Neural cell (in vitro differentiated cells): ENCODE results near the gene SLC25A15. TPM values are rescaled to one million over a fixed set of nuclear protein-coding genes. Genes with fewer than 3 reads are reported as not detected.

Experiments used
- H2AFZ ChIP-seq: fragments of 200-600, 300-800 bp; sonication (generic), shearing (Covaris generic); 2 replicates; pipeline ENCODE4 v1.6.0; 2014; ENCODE audit warnings: low read depth, mild to moderate bottlenecking, antibody characterized with exemption, low read length, moderate library complexity
- H3F3A ChIP-seq: fragments of 200-600 bp; shearing (Covaris generic); 2 replicates; pipeline ENCODE4 v1.6.1; 2016; ENCODE audit warnings: mild to moderate bottlenecking, moderate library complexity, mixed read lengths, antibody characterized with exemption, low read length; ENCODE audit not compliant: insufficient read depth, poor library complexity, severe bottlenecking
- H3K27ac ChIP-seq: fragments of 200-600, 300-800 bp; sonication (generic), shearing (Covaris generic); 2 replicates; pipeline ENCODE4 v1.5.1; 2014; ENCODE audit warnings: mild to moderate bottlenecking, low read length, moderate library complexity
- H3K27me3 ChIP-seq: fragments of 300-800, 200-600 bp; sonication (generic), shearing (Covaris generic); 2 replicates; pipeline ENCODE4 v1.6.0; 2014; ENCODE audit warnings: mild to moderate bottlenecking, low read depth, low read length, moderate library complexity; ENCODE audit not compliant: insufficient read depth
- H3K36me3 ChIP-seq: fragments of 300-800, 200-600 bp; sonication (generic), shearing (Covaris generic); 2 replicates; pipeline ENCODE4 v1.5.1; 2014; ENCODE audit warnings: mild to moderate bottlenecking, antibody characterized with exemption, low read length, moderate library complexity; ENCODE audit not compliant: insufficient read depth
- H3K4me2 ChIP-seq: fragments of 300-800, 200-600 bp; sonication (generic), shearing (Covaris generic); 2 replicates; pipeline ENCODE4 v1.6.0; 2014; ENCODE audit warnings: mild to moderate bottlenecking, low read length
- H3K4me3 ChIP-seq: fragments of 300-800, 200-600 bp; sonication (generic), shearing (Covaris generic); 2 replicates; pipeline ENCODE4 v1.5.1; 2014; ENCODE audit warnings: mild to moderate bottlenecking, low read length, moderate library complexity
- H3K79me2 ChIP-seq: fragments of 200-600 bp; shearing (Covaris generic); replicated peaks from 2 replicates; pipeline ENCODE4 v1.6.0; 2014; ENCODE audit warnings: mild to moderate bottlenecking, low read length, moderate library complexity; ENCODE audit not compliant: insufficient read depth
- H3K9ac ChIP-seq: fragments of 300-800, 200-600 bp; sonication (generic), shearing (Covaris generic); 2 replicates; pipeline ENCODE4 v1.6.1; 2016; ENCODE audit warnings: mild to moderate bottlenecking, low read length, mixed read lengths
- H3K9me2 ChIP-seq: fragments of 200-600 bp; shearing (Covaris generic); 2 replicates; pipeline ENCODE4 v1.6.1; 2016; ENCODE audit warnings: mild to moderate bottlenecking, low read length, mixed read lengths; ENCODE audit not compliant: insufficient read depth
- H3K9me3 ChIP-seq: fragments of 200-600, 300-800 bp; sonication (generic), shearing (Covaris generic); 2 replicates; pipeline ENCODE4 v1.6.1; 2016; ENCODE audit warnings: mild to moderate bottlenecking, mixed run types, low read length, moderate library complexity, mixed read lengths
- H4K20me1 ChIP-seq: fragments of 200-600 bp; shearing (Covaris generic); 2 replicates; pipeline ENCODE4 v1.6.1; 2016; ENCODE audit warnings: mild to moderate bottlenecking, mixed run types; ENCODE audit not compliant: insufficient read depth
- CTCF ChIP-seq: fragments of 450-650 bp; IDR thresholded peaks from 2 replicates; pipeline ENCODE4 v1.5.1; 2014; ENCODE audit warnings: antibody characterized with exemption, mild to moderate bottlenecking, moderate library complexity; ENCODE audit not compliant: poor library complexity, severe bottlenecking
- EP300 ChIP-seq: fragments of 450-650 bp; conservative IDR thresholded peaks from 2 replicates; pipeline ENCODE4 v1.6.1; 2014; ENCODE audit warnings: antibody characterized with exemption, mild to moderate bottlenecking, moderate library complexity; ENCODE audit not compliant: poor library complexity, severe bottlenecking
- EZH2 ChIP-seq: fragments of 200-600, 300-800 bp; shearing (Covaris generic), sonication (generic); IDR thresholded peaks from 2 replicates; pipeline ENCODE4 v1.6.1; 2014; ENCODE audit warnings: antibody characterized with exemption, low read length, borderline replicate concordance, mild to moderate bottlenecking; ENCODE audit not compliant: insufficient read depth, poor library complexity, severe bottlenecking
- MXI1 ChIP-seq: fragments of 450-650 bp; conservative IDR thresholded peaks from 2 replicates; pipeline ENCODE4 v1.6.1; 2014; ENCODE audit warnings: antibody characterized with exemption, mild to moderate bottlenecking; ENCODE audit not compliant: poor library complexity, severe bottlenecking
- POLR2AphosphoS5 ChIP-seq: IDR thresholded peaks from 2 replicates; pipeline ENCODE4 v1.6.1; 2012
- RAD21 ChIP-seq: fragments of 450-650 bp; conservative IDR thresholded peaks from 2 replicates; pipeline ENCODE4 v1.6.1; 2014; ENCODE audit warnings: antibody characterized with exemption, mild to moderate bottlenecking, moderate library complexity
- SMC3 ChIP-seq: fragments of 450-650 bp; conservative IDR thresholded peaks from 2 replicates; pipeline ENCODE4 v1.6.1; 2014; ENCODE audit warnings: antibody characterized with exemption, mild to moderate bottlenecking, moderate library complexity; ENCODE audit not compliant: poor library complexity
- TAF1 ChIP-seq: IDR thresholded peaks from 2 replicates; pipeline ENCODE4 v1.6.1; 2012; ENCODE audit warnings: low read depth
- polyA plus RNA-seq: library from polyadenylated mRNA; depleted of rRNA; stranded (reverse); fragments of >200 nt; gene quantifications from 2 replicates; pipeline ENCODE4 v1.2.3, GENCODE V29; 2014
- TF ChIP-seq, protein P1 (sequence below): IDR thresholded peaks from 2 replicates; pipeline ENCODE4 v1.6.1; 2012; ENCODE audit warnings: borderline replicate concordance

SLC25A15 gene
- polyA plus RNA-seq, 1 donor from 2014 or later, result 23.6 TPM

DNA sequence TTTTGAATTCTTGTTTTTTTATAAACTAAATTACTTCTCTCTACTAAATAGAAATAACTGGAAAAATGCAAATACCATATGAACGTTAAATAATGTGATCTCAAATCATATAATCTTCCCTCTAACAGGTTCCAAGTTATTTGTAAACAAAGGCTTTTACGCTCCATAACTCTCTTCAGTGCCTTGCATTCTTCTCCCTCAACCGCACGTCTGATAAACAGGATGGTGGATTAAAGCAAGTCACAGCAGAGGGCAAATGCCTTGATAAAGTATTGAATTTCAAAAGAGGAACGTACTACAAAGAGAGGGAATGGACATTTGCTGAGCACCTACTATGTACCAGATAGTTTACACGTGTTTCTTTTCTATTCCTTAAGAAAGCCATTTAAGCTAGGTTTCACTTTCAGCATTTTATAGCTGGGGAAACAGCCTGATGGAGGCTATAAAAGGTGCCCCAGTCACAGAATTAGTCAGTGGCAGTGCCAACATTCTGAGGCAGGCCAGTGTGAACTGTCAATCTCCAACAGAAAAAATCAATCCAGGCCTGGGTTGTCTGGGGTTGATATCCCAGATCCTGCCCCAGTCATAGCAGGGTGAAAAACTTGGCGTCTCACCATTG is 34.2 kb upstream of the SLC25A15 start:
- no peak overlapping the region for H3K27ac ChIP-seq
- no peaks in the 10 kb centered on the region for H4K20me1 ChIP-seq
- H3K9ac ChIP-seq, result no peak overlapping the region
- no peak overlapping the region for H2AFZ ChIP-seq
- no peaks in the 10 kb centered on the region for H3K36me3 ChIP-seq
- TF ChIP-seq MXI1 (no peak), POLR2AphosphoS5 (no peak), TAF1 (no peak), EP300 (no peak), CTCF (no peak), RAD21 (no peak), SMC3 (no peak), EZH2 (no peak)
- TF ChIP-seq, protein P1, sequence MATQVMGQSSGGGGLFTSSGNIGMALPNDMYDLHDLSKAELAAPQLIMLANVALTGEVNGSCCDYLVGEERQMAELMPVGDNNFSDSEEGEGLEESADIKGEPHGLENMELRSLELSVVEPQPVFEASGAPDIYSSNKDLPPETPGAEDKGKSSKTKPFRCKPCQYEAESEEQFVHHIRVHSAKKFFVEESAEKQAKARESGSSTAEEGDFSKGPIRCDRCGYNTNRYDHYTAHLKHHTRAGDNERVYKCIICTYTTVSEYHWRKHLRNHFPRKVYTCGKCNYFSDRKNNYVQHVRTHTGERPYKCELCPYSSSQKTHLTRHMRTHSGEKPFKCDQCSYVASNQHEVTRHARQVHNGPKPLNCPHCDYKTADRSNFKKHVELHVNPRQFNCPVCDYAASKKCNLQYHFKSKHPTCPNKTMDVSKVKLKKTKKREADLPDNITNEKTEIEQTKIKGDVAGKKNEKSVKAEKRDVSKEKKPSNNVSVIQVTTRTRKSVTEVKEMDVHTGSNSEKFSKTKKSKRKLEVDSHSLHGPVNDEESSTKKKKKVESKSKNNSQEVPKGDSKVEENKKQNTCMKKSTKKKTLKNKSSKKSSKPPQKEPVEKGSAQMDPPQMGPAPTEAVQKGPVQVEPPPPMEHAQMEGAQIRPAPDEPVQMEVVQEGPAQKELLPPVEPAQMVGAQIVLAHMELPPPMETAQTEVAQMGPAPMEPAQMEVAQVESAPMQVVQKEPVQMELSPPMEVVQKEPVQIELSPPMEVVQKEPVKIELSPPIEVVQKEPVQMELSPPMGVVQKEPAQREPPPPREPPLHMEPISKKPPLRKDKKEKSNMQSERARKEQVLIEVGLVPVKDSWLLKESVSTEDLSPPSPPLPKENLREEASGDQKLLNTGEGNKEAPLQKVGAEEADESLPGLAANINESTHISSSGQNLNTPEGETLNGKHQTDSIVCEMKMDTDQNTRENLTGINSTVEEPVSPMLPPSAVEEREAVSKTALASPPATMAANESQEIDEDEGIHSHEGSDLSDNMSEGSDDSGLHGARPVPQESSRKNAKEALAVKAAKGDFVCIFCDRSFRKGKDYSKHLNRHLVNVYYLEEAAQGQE, result no peak
- no peak overlapping the region for H3K4me2 ChIP-seq
- H3K9me2 ChIP-seq, result no peaks in the 10 kb centered on the region
- H3K79me2 ChIP-seq, result no peaks in the 10 kb centered on the region
- no peaks in the 10 kb centered on the region for H3K27me3 ChIP-seq
- no peak overlapping the region for H3K4me3 ChIP-seq
- no peaks in the 10 kb centered on the region for H3F3A ChIP-seq
- no peaks in the 10 kb centered on the region for H3K9me3 ChIP-seq

- Histone ChIP-seq H3K4me3 (no peak overlapping the region), H3K36me3 (no peaks in the 10 kb centered on the region), H4K20me1 (no peaks in the 10 kb centered on the region), H3K27ac (no peak overlapping the region), H3K9ac (no peak overlapping the region), H3K79me2 (no peaks in the 10 kb centered on the region), H3K27me3 (no peaks in the 10 kb centered on the region), H2AFZ (no peak overlapping the region), H3K9me2 (no peaks in the 10 kb centered on the region), H3F3A (no peaks in the 10 kb centered on the region), H3K9me3 (no peaks in the 10 kb centered on the region), H3K4me2 (no peak overlapping the region)
- TF ChIP-seq, protein P1, result no peak
- TF ChIP-seq EP300 (no peak), POLR2AphosphoS5 (no peak), EZH2 (no peak), SMC3 (no peak)
Observed at GRCh38 chr13:40756042-40756441, 33.4 kb upstream of the SLC25A15 start.
